Measurements from ENCODE around the gene CCL26. TPM values are rescaled to one million over a fixed set of nuclear protein-coding genes. Genes with fewer than 3 reads are reported as not detected.

The CCL26 gene, protein sequence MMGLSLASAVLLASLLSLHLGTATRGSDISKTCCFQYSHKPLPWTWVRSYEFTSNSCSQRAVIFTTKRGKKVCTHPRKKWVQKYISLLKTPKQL
- total RNA-seq (2022; extraction: Qiagen RNA extraction; ENCODE audit: low read depth) = 7.1 to 12.1 TPM (median 8.5 TPM) in 5 replicates

DNA sequence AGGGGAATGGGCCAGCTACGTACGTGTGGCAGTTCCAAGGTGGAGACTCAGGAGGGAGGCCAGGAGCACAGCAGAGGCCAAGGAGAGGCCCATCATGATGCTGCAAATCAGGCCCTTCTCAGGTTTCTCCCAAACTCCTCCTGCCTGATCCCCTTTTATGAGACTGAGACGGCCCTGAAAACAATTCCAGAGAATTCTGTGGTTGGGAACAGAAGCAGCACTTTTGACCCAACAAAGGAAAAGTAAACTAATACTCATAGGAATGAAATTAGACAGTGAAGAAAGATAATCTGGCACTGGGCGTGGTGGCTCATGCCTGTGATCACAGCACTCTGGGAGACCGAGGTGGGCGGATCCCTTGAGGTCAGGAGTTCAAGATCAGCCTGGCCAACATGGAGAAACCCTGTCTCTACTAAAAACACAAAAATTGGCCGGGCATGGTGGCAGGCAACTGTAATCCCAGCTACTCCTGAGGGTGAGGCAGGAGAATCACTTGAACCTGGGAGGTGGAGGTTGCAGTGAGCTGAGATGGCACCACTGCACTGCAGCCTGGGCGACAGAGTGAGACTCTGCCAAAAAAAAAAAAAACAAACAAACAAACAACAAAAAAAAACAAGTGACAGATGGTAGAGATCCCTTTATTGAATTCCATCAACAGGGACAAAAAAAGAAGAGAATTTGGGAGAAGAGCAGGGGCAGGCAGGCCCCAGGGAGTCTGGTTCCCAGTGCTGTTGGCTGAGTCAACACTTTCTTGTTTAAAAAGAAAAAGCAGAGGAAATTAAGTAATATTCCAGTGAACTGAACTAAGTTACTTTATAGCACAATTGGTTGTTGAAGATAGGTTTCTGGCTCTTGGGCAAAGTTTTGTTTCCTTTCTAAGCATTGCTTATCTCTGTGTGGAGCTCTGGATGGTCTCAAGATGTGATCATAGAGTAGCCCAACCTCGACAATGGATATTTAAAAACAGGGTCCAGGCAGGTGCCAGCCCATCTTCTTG lies at the start of gene CCL26:
Gene CCL26 (minus strand): TSS at position 131 of the 997 bp plus-strand sequence. CDS start 35 bp downstream, at position 96.

DNA sequence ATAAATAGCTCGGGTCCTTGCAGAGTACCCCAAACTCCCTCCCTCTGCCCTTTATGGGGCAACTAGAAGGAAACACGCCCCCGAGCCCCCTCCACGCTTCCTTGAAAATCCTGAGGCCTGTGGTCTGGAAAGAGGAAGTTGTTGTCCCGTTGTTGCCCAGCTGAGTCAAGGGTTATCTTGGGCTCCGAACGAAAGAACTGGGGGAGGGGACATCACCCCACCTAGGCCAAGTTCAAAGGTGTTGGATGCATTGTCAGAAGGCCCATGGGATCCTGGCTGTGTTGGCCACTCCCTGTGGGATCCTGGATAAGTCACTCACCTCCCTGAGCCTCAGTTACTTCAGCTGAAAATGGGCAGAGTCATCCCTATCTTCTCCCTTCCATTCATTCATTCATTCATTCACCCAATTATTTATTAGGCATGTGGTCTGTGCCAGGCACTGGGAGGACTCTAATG lies 41.8 kb upstream of the CCL26 start, which contains the start of gene CCL24:
Gene CCL24 (minus strand): TSS at position 26 of the 456 bp plus-strand sequence. CDS start 91 bp downstream, outside the sequence.

DNA sequence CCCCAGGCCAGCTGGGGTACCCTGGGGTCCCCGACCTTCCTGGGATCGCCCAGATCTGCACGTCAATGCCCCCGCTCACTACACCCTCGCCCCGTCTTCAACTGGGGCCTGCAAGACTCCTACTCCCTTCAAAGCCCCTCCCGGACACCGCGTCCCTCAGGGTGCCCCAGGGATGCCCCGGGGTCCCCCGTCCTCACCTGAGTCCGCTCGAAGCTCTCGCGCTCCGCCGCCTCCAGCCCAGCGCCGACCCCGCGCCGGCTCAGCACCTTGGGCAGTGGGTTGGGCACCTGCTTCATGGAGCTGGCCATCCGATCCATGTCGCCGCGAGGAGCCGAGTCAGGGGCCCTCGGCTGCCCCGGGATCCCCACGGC lies 33.4 kb downstream of the CCL26 start, which contains the start of gene HIP1:
Gene HIP1 (minus strand): TSS at position 338 of the 371 bp plus-strand sequence. CDS start 21 bp downstream, at position 317.

Other genes with a start within 250 kb of the CCL26 start
- gene HIP1, start 33.3 kb downstream of the CCL26 start, total RNA-seq (2022; extraction: Qiagen RNA extraction; ENCODE audit: low read depth) = 16.8 to 25.3 TPM (median 22.2 TPM) in 5 replicates
- not detected in 5 replicates for gene CCL24, start 41.6 kb upstream of the CCL26 start, total RNA-seq (2022; extraction: Qiagen RNA extraction; ENCODE audit: low read depth)
- gene RHBDD2, start 106.8 kb upstream of the CCL26 start, total RNA-seq (2022; extraction: Qiagen RNA extraction; ENCODE audit: low read depth) = 77.6 to 98.4 TPM (median 94.4 TPM) in 5 replicates
- 123 to 171 TPM (median 167 TPM) in 5 replicates for gene POR, start 142.9 kb upstream of the CCL26 start, total RNA-seq (2022; extraction: Qiagen RNA extraction; ENCODE audit: low read depth)
- gene TMEM120A, start 222.4 kb upstream of the CCL26 start, total RNA-seq (2022; extraction: Qiagen RNA extraction; ENCODE audit: low read depth) = 33.0 to 44.3 TPM (median 43.8 TPM) in 5 replicates